ENCODE results near the gene TNFRSF19.

DNA sequence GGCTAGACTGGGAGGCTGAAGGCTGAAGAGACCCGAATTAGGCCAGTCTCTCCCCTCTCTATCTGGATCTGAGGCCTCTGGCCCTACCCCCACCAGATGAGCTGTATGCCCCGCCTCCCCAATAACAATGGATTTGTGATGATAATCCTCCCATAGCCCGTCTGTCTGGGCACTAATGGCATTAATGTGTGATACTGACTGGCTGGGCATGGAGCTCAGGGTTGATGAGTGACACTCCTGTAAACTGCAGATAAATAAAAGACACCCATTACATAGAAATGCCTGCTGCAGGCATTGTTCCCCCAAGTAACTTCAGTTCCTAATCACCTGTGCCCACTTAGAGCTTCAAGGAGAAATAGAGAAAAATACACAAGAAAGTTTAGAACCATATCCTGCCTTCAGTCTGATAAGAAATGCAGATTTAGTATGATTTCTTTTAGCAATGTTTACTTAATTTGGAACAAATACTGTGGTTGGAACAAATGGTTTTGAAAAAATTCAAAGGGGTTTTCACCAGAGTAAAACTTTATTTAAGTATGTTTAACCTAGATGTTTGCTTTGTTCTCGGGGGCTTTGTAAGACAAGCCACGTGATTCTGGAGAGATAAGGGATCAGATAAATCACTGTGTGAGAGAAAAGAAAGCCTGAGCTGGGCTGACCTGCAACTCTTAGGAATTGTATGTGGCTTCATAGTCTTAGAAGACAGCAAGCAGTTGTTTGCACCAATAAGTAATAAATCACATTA lies 60.3 kb downstream of the TNFRSF19 start:
- TF ChIP-seq, protein P1, sequence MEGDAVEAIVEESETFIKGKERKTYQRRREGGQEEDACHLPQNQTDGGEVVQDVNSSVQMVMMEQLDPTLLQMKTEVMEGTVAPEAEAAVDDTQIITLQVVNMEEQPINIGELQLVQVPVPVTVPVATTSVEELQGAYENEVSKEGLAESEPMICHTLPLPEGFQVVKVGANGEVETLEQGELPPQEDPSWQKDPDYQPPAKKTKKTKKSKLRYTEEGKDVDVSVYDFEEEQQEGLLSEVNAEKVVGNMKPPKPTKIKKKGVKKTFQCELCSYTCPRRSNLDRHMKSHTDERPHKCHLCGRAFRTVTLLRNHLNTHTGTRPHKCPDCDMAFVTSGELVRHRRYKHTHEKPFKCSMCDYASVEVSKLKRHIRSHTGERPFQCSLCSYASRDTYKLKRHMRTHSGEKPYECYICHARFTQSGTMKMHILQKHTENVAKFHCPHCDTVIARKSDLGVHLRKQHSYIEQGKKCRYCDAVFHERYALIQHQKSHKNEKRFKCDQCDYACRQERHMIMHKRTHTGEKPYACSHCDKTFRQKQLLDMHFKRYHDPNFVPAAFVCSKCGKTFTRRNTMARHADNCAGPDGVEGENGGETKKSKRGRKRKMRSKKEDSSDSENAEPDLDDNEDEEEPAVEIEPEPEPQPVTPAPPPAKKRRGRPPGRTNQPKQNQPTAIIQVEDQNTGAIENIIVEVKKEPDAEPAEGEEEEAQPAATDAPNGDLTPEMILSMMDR (IDR thresholded peaks at IDR 0.05), result no peak
- no peak for TF ChIP-seq POLR2A (IDR thresholded peaks at IDR 0.05)
